Lower lobe of right lung (tissue), 2 donors: Measurements from ENCODE around the gene DAPL1. TPM values are rescaled to one million over a fixed set of nuclear protein-coding genes. Genes with fewer than 3 reads are reported as not detected.
"Not testable (repeated sequence)": the region's sequence is repeated elsewhere in the genome, so short reads cannot be mapped to it uniquely, and the experiment has no call there.

ENCODE experiments used
- ATAC-seq, 2 donors: fragments of 200-7000 bp; cut with Tn5 transposase; one replicate each; pipeline ENCODE4 v1.9.1; 2020 to 2022; ENCODE audit warnings: mild to moderate bottlenecking in 2 of 2, moderate library complexity in 2 of 2
- DNase-seq: peaks from one replicate; pipeline ENCODE4 v3.0.0-alpha.2; 2020
- H3K27ac ChIP-seq: fragments of 200-600 bp; one replicate; pipeline ENCODE4 v1.8.0; 2022
- H3K27me3 ChIP-seq: fragments of 200-600 bp; one replicate; pipeline ENCODE4 v1.8.0; 2022; ENCODE audit warnings: low read depth
- H3K36me3 ChIP-seq: fragments of 200-600 bp; one replicate; pipeline ENCODE4 v1.8.0; 2022; ENCODE audit warnings: mild to moderate bottlenecking
- H3K4me1 ChIP-seq: fragments of 200-600 bp; one replicate; pipeline ENCODE4 v1.8.0; 2022
- H3K4me3 ChIP-seq: fragments of 200-600 bp; one replicate; pipeline ENCODE4 v1.8.0; 2022; ENCODE audit warnings: mild to moderate bottlenecking
- H3K9me3 ChIP-seq: fragments of 200-600 bp; one replicate; pipeline ENCODE4 v1.8.0; 2022
- CTCF ChIP-seq: fragments of 200-600 bp; IDR thresholded peaks from one replicate; pipeline ENCODE4 v1.8.0; 2022; ENCODE audit warnings: antibody characterized with exemption, mild to moderate bottlenecking
- intact Hi-C: fragments of 100-400 bp; cut with DNase I; formaldehyde crosslinking; loops from one replicate; pipeline ENCODE4 v1.11.0; 2022
- total RNA-seq: library from RNA; stranded (reverse); fragmentation: NEBNext Ultra II Directional; extraction: Animal tissue kit (Norgen Biotek cat#: 25700); gene quantifications from one replicate; pipeline ENCODE4 v1.2.1, GENCODE V29; 2021
- donor health status: DM: no; HTN: yes; CAD: no; lungs with severe emphysema.

Gene DAPL1
- total RNA-seq, 1 donor from 2014 or later, result not detected

GRCh38 chr2:158841850-158842249 is 46.7 kb downstream of the DAPL1 start:
- no peaks in the 10 kb centered on the region for H3K27me3 ChIP-seq
- no peak overlapping the region for H3K4me3 ChIP-seq
- intact Hi-C loops, result no loop called here
- H3K36me3 ChIP-seq, result no peaks in the 10 kb centered on the region
- DNase-seq, result no peak
- no peak overlapping the region for H3K27ac ChIP-seq
- no peak for TF ChIP-seq CTCF
- ATAC-seq, result no peak
- no peaks in the 10 kb centered on the region for H3K9me3 ChIP-seq
- H3K4me1 ChIP-seq, result no peaks in the 10 kb centered on the region

GRCh38 chr2:158845444-158845843 is 50.3 kb downstream of the DAPL1 start:
- intact Hi-C loops, result no loop called here
- no peak overlapping the region for H3K27ac ChIP-seq
- no peak for DNase-seq
- no peaks in the 10 kb centered on the region for H3K27me3 ChIP-seq
- TF ChIP-seq CTCF, result no peak
- no peaks in the 10 kb centered on the region for H3K9me3 ChIP-seq
- ATAC-seq, result no peak
- no peak overlapping the region for H3K4me3 ChIP-seq
- no peaks in the 10 kb centered on the region for H3K36me3 ChIP-seq
- no peaks in the 10 kb centered on the region for H3K4me1 ChIP-seq

- Histone ChIP-seq H3K36me3 (no peaks in the 10 kb centered on the region), H3K9me3 (no peaks in the 10 kb centered on the region), H3K27me3 (no peaks in the 10 kb centered on the region), H3K4me1 (no peaks in the 10 kb centered on the region), H3K4me3 (no peak overlapping the region), H3K27ac (no peak overlapping the region)
- no peak for ATAC-seq
- no peak for DNase-seq
- TF ChIP-seq CTCF, result no peak
- intact Hi-C loops, result no loop called here
Observed at GRCh38 chr2:158845859-158846258, 50.7 kb downstream of the DAPL1 start.

GRCh38 chr2:158847526-158847925 is 52.4 kb downstream of the DAPL1 start:
- H3K27me3 ChIP-seq, H3K27ac ChIP-seq, H3K4me1 ChIP-seq, intact Hi-C loops, DNase-seq, H3K9me3 ChIP-seq, H3K36me3 ChIP-seq, ATAC-seq, H3K4me3 ChIP-seq: not testable (repeated sequence)

- DNase-seq, H3K4me1 ChIP-seq, H3K4me3 ChIP-seq, H3K36me3 ChIP-seq, H3K9me3 ChIP-seq, H3K27ac ChIP-seq, intact Hi-C loops, H3K27me3 ChIP-seq, ATAC-seq: not testable (repeated sequence)
Observed at GRCh38 chr2:158848031-158848970, 53.2 kb downstream of the DAPL1 start.

GRCh38 chr2:158860179-158860578 is 65.1 kb downstream of the DAPL1 start:
- H3K27ac ChIP-seq, H3K9me3 ChIP-seq, DNase-seq, H3K36me3 ChIP-seq, H3K4me1 ChIP-seq, H3K27me3 ChIP-seq, ATAC-seq, intact Hi-C loops, H3K4me3 ChIP-seq: not testable (repeated sequence)

GRCh38 chr2:158861626-158862025 is 66.5 kb downstream of the DAPL1 start:
- H3K4me1 ChIP-seq, H3K9me3 ChIP-seq, ATAC-seq, H3K4me3 ChIP-seq, DNase-seq, H3K27ac ChIP-seq, H3K36me3 ChIP-seq, H3K27me3 ChIP-seq, intact Hi-C loops: not testable (repeated sequence)

- ATAC-seq, result not testable (repeated sequence)
Observed at GRCh38 chr2:158865469-158865868, 70.4 kb downstream of the DAPL1 start.

More at GRCh38 chr2:158865469-158865868, 70.4 kb downstream of the DAPL1 start:
- H3K27me3 ChIP-seq, H3K27ac ChIP-seq, H3K9me3 ChIP-seq, DNase-seq, intact Hi-C loops, H3K4me1 ChIP-seq, H3K36me3 ChIP-seq, H3K4me3 ChIP-seq: not testable (repeated sequence)
